ENCODE data around the gene KIAA0753. TPM values are rescaled to one million over a fixed set of nuclear protein-coding genes. Genes with fewer than 3 reads are reported as not detected.

KIAA0753 gene
- total and polyA plus RNA-seq, 2 of the 4 experiments (the other 2 are of a cell fraction) = 10.2 to 17.6 TPM

DNA sequence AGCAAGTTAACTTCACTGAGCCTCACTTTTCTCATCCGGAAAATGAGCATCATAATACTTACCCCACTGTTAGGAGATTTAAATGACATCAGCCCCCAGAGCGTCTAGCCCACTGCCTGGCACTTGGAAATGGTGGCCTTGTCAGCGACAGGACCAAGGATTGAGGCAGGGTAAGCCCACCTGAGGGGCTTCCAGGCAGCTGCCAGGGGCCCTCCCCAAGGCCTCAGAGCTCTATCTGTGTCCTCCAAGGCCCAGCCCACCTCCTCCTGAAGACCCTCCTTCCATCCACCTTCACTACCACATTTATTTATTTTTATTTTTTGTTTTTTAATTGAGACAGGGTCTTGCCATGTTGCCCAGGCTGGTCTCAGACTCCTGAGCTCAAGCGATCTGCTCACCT is 97.9 kb downstream of the KIAA0753 start:
- Histone ChIP-seq H4K20me1 (ENCODE audit: insufficient read depth, low read length) (no peaks in the 10 kb centered on the region), H3K4me3 (ENCODE audit: insufficient read depth, low read depth, low read length) (no peak overlapping the region), H4K5ac (ENCODE audit: low read depth, low read length) (no peak overlapping the region), H3K9me1 (ENCODE audit: insufficient read depth, low read length) (0 out of 2 replicates have a peak, but pooled peaks cover 3% of the 10 kb centered on the region), H3K27me3 (ENCODE audit: control insufficient read depth, insufficient read depth, low read length) (peaks cover 14% of the 10 kb centered on the region), H4K91ac (ENCODE audit: insufficient read depth, low read depth, low read length) (no peak overlapping the region), H3K79me1 (ENCODE audit: low read depth in 1 of 2, low read length in 2 of 2) (no peaks in the 10 kb centered on the region), H3K14ac (replicated peaks; ENCODE audit: low read depth, low read length) (no peak overlapping the region), H2BK15ac (ENCODE audit: low read depth, low read length) (no peak overlapping the region), H3K18ac (ENCODE audit: low read depth, low read length) (no peak overlapping the region), H3K4me2 (ENCODE audit: low read depth, low read length) (no peak overlapping the region), H2AK5ac (ENCODE audit: low read depth, low read length) (no peak overlapping the region), H3K56ac (ENCODE audit: extremely low read depth, insufficient read depth, low read length) (no peak overlapping the region), H3K27ac (ENCODE audit: insufficient read depth, low read length) (no peak overlapping the region), H2AFZ (replicated peaks; ENCODE audit: low read length, poor library complexity) (no peak overlapping the region), H2BK5ac (ENCODE audit: low read depth, low read length, poor library complexity, severe bottlenecking) (no peak overlapping the region), H2AK9ac (replicated peaks; ENCODE audit: low read depth, low read length, poor library complexity) (no peak overlapping the region), H2BK20ac (ENCODE audit: low read depth, low read length) (no peak overlapping the region), H3K23ac (ENCODE audit: low read depth, low read length) (no peak overlapping the region), H3K9me3 (ENCODE audit: control insufficient read depth, insufficient read depth, low read length) (peaks cover 3% of the 10 kb centered on the region), H3K4ac (ENCODE audit: low read depth, low read length) (no peak overlapping the region), H3K4me1 (ENCODE audit: control insufficient read depth, insufficient read depth, low read length) (no peaks in the 10 kb centered on the region), H4K8ac (ENCODE audit: low read depth in 2 of 2, low read length in 2 of 2) (no peak overlapping the region), H3K9ac (ENCODE audit: low read depth, low read length) (no peak overlapping the region), H2BK120ac (ENCODE audit: low read depth, low read length) (no peak overlapping the region), H3K36me3 (ENCODE audit: control insufficient read depth, insufficient read depth, low read length) (no peaks in the 10 kb centered on the region)
- intact Hi-C loops (cut with micrococcal nuclease) = no loop called here
- dilution Hi-C loops (cut with HindIII; ENCODE audit: low sequenced_read_pairs, unreplicated experiment) = no loop called here
- TF ChIP-seq MAZ (IDR thresholded peaks at IDR 0.05; ENCODE audit: borderline replicate concordance, low read depth, low read length) = no peak
- no peak for TF ChIP-seq CHD1 (IDR thresholded peaks at IDR 0.05; ENCODE audit: low read depth, low read length)
- TF ChIP-seq, protein P1, sequence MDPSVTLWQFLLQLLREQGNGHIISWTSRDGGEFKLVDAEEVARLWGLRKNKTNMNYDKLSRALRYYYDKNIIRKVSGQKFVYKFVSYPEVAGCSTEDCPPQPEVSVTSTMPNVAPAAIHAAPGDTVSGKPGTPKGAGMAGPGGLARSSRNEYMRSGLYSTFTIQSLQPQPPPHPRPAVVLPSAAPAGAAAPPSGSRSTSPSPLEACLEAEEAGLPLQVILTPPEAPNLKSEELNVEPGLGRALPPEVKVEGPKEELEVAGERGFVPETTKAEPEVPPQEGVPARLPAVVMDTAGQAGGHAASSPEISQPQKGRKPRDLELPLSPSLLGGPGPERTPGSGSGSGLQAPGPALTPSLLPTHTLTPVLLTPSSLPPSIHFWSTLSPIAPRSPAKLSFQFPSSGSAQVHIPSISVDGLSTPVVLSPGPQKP (IDR thresholded peaks at IDR 0.05; ENCODE audit: borderline replicate concordance, low read depth, low read length) = no peak
- no peak for TF ChIP-seq POLR2A (IDR thresholded peaks at IDR 0.05; ENCODE audit: low read depth, low read length)
- no peak for TF ChIP-seq MXI1 (IDR thresholded peaks at IDR 0.05; ENCODE audit: borderline replicate concordance, low read depth, low read length)
- TF ChIP-seq, protein P2, sequence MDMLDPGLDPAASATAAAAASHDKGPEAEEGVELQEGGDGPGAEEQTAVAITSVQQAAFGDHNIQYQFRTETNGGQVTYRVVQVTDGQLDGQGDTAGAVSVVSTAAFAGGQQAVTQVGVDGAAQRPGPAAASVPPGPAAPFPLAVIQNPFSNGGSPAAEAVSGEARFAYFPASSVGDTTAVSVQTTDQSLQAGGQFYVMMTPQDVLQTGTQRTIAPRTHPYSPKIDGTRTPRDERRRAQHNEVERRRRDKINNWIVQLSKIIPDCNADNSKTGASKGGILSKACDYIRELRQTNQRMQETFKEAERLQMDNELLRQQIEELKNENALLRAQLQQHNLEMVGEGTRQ (IDR thresholded peaks at IDR 0.05; ENCODE audit: low read depth, low read length) = no peak
- TF ChIP-seq FOS (IDR thresholded peaks at IDR 0.05; ENCODE audit: low read depth, low read length) = no peak
- TF ChIP-seq BHLHE40 (IDR thresholded peaks at IDR 0.05; ENCODE audit: low read depth, low read length) = no peak
- no peak for ATAC-seq (ENCODE audit: low read depth)
- no peak for DNase-seq
- no TSS peak for BruUV-seq (replicated peaks)
- POLR2A ChIA-PET (ENCODE audit: unreplicated experiment) = no interaction called here
- no CpG with 5 or more reads among the region's 4 CpGs for WGBS, 2 experiments (ENCODE audit: extremely low coverage in 2 of 2, insufficient read length in 1 of 2)
- in situ Hi-C loops (cut with MboI; ENCODE audit: low sequenced_read_pairs) = no loop called here
- CTCF ChIA-PET = no interaction called here
